ENCODE results near the gene FOXP3. TPM values are rescaled to one million over a fixed set of nuclear protein-coding genes. Genes with fewer than 3 reads are reported as not detected.

FOXP3 gene
- polyA plus RNA-seq, 1 experiment = 0.09 TPM

- TF ChIP-seq, protein P1, sequence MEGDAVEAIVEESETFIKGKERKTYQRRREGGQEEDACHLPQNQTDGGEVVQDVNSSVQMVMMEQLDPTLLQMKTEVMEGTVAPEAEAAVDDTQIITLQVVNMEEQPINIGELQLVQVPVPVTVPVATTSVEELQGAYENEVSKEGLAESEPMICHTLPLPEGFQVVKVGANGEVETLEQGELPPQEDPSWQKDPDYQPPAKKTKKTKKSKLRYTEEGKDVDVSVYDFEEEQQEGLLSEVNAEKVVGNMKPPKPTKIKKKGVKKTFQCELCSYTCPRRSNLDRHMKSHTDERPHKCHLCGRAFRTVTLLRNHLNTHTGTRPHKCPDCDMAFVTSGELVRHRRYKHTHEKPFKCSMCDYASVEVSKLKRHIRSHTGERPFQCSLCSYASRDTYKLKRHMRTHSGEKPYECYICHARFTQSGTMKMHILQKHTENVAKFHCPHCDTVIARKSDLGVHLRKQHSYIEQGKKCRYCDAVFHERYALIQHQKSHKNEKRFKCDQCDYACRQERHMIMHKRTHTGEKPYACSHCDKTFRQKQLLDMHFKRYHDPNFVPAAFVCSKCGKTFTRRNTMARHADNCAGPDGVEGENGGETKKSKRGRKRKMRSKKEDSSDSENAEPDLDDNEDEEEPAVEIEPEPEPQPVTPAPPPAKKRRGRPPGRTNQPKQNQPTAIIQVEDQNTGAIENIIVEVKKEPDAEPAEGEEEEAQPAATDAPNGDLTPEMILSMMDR (IDR thresholded peaks at IDR 0.05; ENCODE audit: low read depth, low read length) = no peak
- ChIA-PET POLR2A (no interaction called here), CTCF (no interaction called here)
- Histone ChIP-seq H3K9me3 (ENCODE audit: control insufficient read depth, insufficient read depth, low read length) (no peaks in the 10 kb centered on the region), H3K4me3 (ENCODE audit: low read depth, low read length) (no peak overlapping the region), H3K27ac (ENCODE audit: low read depth, low read length) (no peak overlapping the region), H3K27me3 (ENCODE audit: control insufficient read depth, insufficient read depth, low read length) (peaks cover 7% of the 10 kb centered on the region)
- DNase-seq (ENCODE audit: low read depth, low spot score) = no peak
Measured at GRCh38 chrX:49206543-49206942, 58.0 kb downstream of the FOXP3 start.

GRCh38 chrX:49205443-49205842 lies 59.1 kb downstream of the FOXP3 start:
- TF ChIP-seq, protein P1 (IDR thresholded peaks at IDR 0.05; ENCODE audit: low read depth, low read length) = no peak
- Histone ChIP-seq H3K27ac (ENCODE audit: low read depth, low read length) (no peak overlapping the region), H3K4me3 (ENCODE audit: low read depth, low read length) (no peak overlapping the region), H3K27me3 (ENCODE audit: control insufficient read depth, insufficient read depth, low read length) (peaks cover 7% of the 10 kb centered on the region), H3K9me3 (ENCODE audit: control insufficient read depth, insufficient read depth, low read length) (no peaks in the 10 kb centered on the region)
- CTCF ChIA-PET = no interaction called here
- no peak for DNase-seq (ENCODE audit: low read depth, low spot score)
- POLR2A ChIA-PET = no interaction called here

GRCh38 chrX:49204709-49205108 lies 59.8 kb downstream of the FOXP3 start:
- ChIA-PET CTCF (no interaction called here), POLR2A (no interaction called here)
- Histone ChIP-seq H3K4me3 (ENCODE audit: low read depth, low read length) (no peak overlapping the region), H3K9me3 (ENCODE audit: control insufficient read depth, insufficient read depth, low read length) (no peaks in the 10 kb centered on the region), H3K27me3 (ENCODE audit: control insufficient read depth, insufficient read depth, low read length) (peaks cover 7% of the 10 kb centered on the region), H3K27ac (ENCODE audit: low read depth, low read length) (no peak overlapping the region)
- TF ChIP-seq, protein P1 (IDR thresholded peaks at IDR 0.05; ENCODE audit: low read depth, low read length) = no peak
- no peak for DNase-seq (ENCODE audit: low read depth, low spot score)

- Histone ChIP-seq H3K27me3 (ENCODE audit: control insufficient read depth, insufficient read depth, low read length) (peaks cover 3% of the 10 kb centered on the region), H3K9me3 (ENCODE audit: control insufficient read depth, insufficient read depth, low read length) (no peaks in the 10 kb centered on the region), H3K4me3 (ENCODE audit: low read depth, low read length) (no peak overlapping the region), H3K27ac (ENCODE audit: low read depth, low read length) (no peak overlapping the region)
- ChIA-PET POLR2A (no interaction called here), CTCF (no interaction called here)
- DNase-seq (ENCODE audit: low read depth, low spot score) = no peak
- TF ChIP-seq, protein P1 (IDR thresholded peaks at IDR 0.05; ENCODE audit: low read depth, low read length) = no peak
Measured at GRCh38 chrX:49204017-49204416, 60.5 kb downstream of the FOXP3 start.

GRCh38 chrX:49203536-49203935 lies 61.0 kb downstream of the FOXP3 start:
- no peak overlapping the region for H3K4me3 ChIP-seq (ENCODE audit: low read depth, low read length)
- ChIA-PET CTCF (no interaction called here), POLR2A (no interaction called here)
- H3K27me3 ChIP-seq (ENCODE audit: control insufficient read depth, insufficient read depth, low read length) = peaks cover 2% of the 10 kb centered on the region
- TF ChIP-seq, protein P1 (IDR thresholded peaks at IDR 0.05; ENCODE audit: low read depth, low read length) = no peak
- no peaks in the 10 kb centered on the region for H3K9me3 ChIP-seq (ENCODE audit: control insufficient read depth, insufficient read depth, low read length)
- no peak overlapping the region for H3K27ac ChIP-seq (ENCODE audit: low read depth, low read length)
- no peak for DNase-seq (ENCODE audit: low read depth, low spot score)
